LNCAP (cell line): Measurements from ENCODE around the gene ASTN1.

Experiments
- TF ChIP-seq, protein P1 (sequence below): fragments of 450-650 bp; IDR thresholded peaks from 2 replicates; pipeline ENCODE4 v1.5.1; 2017; ENCODE audit warnings: mild to moderate bottlenecking

Gene ASTN1

DNA sequence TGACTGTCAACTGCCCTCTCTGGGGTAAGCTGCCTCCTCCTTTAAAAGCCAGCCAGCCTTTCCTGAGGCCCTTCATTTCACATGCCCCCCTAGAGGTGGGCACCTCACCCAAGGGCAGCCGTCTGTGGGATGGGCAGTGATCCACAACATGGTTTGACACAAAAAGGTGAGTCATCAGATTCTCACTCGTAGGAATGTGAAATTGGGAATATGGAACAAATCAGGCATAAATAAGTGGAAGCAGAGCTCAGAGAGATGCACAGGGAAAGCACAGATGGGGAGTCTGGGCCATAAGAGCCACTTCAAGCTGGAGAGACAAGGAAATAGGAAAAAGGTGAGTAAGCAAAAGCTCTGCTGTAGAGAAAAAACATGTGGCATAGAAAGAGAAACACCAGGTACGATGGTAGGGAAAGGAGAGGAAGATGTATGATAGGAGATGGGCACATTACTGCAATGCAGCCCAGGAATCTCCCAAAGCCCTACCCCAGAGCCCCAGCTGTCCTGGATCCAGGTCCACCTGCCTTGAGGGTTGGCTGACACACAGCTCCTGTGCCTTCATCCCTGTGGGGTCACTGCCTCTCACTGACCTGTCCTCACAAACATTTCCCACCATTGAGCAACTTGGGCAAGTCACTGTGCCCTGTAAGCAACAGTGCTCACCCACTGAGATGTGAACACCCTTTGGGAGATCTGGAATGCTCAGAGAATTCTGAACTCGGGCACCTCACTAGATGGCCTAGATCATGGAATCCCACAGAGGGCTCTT lies 86.6 kb downstream of the ASTN1 start:
- TF ChIP-seq, protein P1, sequence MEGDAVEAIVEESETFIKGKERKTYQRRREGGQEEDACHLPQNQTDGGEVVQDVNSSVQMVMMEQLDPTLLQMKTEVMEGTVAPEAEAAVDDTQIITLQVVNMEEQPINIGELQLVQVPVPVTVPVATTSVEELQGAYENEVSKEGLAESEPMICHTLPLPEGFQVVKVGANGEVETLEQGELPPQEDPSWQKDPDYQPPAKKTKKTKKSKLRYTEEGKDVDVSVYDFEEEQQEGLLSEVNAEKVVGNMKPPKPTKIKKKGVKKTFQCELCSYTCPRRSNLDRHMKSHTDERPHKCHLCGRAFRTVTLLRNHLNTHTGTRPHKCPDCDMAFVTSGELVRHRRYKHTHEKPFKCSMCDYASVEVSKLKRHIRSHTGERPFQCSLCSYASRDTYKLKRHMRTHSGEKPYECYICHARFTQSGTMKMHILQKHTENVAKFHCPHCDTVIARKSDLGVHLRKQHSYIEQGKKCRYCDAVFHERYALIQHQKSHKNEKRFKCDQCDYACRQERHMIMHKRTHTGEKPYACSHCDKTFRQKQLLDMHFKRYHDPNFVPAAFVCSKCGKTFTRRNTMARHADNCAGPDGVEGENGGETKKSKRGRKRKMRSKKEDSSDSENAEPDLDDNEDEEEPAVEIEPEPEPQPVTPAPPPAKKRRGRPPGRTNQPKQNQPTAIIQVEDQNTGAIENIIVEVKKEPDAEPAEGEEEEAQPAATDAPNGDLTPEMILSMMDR = no peak

DNA sequence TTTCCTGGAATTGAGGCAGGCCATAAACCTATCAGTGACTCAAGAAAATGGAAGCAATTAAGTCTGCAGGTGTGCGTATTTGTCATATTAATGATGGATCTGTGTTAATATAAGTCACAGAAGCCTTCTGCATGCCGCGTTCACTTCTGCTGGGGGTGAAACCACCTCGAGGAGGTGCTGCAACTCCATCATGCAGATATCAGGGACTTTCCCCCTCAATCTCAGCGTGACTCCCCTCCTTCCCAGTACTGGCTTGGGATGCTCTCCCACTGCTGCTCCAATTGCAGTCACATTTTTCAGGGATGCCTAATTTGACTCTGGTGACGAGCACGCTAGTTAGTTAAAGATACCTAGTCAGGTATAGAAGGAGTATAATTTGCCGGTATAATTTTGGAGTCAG lies 87.5 kb downstream of the ASTN1 start:
- TF ChIP-seq, protein P1 = no peak

DNA sequence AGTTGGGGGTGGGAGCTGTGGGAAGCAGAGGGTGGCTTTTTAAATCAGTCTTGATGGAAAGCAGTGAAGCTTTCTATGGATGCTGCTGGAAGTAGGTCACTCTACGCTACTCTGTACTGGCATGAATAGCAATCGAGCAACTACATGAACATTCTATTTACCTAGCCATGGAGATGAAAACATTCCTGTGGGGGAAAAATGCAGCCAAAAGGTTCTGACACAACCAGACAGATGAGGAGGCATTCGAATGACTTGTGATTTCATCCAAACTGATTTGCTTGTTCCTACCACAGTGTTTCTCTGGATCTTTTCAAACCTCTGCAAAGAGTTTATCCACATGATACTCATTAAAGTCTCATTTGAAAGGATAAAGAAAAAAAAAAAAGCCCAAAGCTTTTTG lies 95.0 kb downstream of the ASTN1 start:
- TF ChIP-seq, protein P1 = no peak

DNA sequence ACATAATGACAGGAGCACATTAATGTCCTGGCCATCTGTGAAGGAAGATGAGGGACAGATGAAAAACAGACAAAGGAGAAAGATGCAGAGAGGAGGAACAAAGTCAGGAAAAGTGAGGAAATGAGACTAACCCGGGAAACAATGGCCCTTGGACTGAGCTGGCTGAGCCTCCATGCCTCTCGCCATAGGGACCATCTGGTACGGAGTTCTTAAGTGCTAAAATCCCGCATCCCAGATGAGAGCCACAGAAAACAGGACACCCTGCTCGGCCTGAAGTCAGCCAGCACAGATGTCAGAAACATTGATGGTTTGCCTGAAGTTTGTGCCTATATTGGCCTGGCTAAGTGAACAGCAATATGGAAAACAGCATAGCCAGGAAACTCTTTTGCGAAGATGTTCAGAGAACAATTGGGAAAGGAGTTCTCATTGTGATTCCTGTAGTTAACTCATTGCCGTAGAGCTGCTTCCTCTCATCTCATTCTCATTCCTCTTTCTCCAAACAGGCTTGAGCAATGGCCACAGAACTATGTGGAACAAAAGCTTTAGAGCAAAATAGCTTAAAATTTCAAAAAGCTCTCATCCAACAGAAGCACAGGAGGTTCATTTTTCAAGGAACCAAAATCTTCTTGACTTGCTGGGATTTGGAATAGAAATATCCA lies 96.6 kb downstream of the ASTN1 start:
- TF ChIP-seq, protein P1 = no peak

DNA sequence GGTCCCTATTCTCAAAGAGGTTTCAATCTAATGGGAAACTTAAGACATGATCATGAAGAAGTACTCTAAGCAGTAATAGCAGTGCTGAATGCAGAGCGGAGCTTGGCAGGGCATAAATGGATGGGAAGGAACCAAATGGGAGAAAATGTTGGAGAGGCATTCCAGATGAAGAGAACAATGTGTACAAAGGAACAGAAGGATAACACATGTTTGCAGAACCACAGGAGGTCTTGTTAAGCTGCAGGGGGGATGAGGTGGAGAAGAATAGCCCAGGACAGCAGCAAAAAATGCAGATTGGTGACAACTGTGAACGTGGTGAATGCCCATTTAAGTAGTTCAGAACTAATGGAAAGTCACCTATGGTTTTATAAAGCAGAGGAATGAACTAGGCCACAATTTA lies 99.1 kb downstream of the ASTN1 start:
- TF ChIP-seq, protein P1 = no peak

DNA sequence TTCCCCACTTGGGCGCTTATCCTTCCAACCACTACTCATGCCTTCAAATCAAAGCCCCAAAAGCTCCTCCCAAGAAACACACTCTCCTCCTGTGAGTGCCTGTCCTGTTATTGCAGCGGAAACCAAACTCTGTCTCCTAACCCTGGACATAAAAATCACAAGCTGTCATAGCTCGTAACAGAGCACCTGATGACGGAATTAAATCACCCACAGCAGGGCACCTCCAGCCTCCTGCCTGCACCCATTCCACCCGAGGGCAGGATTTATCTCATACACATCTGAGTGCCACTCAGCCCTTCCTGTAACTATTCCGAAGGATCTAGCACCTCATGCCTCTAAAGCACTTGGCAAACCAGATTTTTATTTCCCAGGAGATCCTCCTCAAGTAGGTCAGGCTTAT lies 100.9 kb downstream of the ASTN1 start:
- TF ChIP-seq, protein P1 = no peak

DNA sequence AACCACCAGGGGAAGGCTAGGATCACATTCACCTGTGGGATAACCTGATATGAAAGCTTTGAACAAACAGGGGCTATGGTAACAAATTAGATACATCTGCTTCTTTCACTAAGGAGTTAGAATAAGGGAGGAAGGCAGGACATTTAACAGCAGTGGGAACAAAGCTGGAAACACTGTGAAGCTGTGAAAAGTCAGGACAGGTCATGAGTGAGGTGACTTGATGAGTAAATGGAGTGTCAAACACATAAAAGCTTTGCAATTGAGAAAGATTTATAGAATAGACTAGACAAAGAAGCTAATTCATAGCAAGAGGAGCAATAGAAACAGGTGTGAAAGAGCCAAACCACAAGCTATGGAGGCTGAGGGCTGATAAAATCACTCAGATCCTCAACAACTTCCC lies 110.0 kb downstream of the ASTN1 start:
- TF ChIP-seq, protein P1 = no peak
